HG03135 (cell line): ENCODE measurements around the gene SCN2A.
A peak's percentile ranks its signal among the peaks of the same experiment; 100 is the strongest.
"Not testable (repeated sequence)": the region's sequence is repeated elsewhere in the genome, so short reads cannot be mapped to it uniquely, and the experiment has no call there.

Experiments used
- ATAC-seq: cut with Tn5 transposase; IDR thresholded peaks from one replicate; pipeline ENCODE4 v1.9.1; 2021; ENCODE audit warnings: mild to moderate bottlenecking, moderate library complexity; ENCODE audit not compliant: unreplicated experiment

Gene SCN2A

DNA sequence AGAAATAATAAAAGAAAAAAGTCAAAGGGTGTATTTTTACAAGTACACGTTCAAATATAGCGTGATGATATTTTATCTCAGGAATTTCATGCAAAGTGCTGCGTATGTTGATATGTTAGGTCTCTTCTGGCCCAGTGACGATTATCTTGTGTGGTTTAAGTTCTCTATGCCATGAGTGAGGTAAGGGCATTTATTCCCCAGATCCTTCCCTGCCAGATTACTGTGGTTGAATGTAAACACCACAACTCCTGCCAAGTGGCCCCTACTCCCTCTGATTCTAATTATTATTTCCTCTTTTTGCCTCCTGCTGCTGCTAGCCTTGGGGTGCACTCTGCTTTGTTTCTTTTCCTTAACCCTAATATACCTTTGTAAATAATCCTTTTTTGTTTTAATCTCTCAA lies 12.2 kb downstream of the SCN2A start:
- ATAC-seq = no peak

DNA sequence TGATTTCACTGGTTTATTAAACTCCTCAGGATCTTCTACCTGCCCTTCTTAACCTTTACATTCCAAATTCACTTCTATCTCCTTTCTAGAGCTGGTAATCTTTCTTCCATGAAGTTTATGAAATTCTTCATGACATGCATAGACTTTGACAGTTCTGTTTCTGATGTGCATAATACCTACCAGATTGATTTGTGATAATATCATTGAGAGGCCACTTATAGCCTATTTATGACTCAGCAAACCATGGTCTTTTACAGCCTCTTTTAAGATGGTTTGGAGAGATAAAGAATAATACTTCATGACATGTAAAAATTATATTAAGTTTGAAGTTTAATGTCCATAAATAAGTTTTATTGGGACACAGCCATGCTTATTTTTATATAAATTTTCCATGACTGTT lies 14.0 kb downstream of the SCN2A start:
- no peak for ATAC-seq

DNA sequence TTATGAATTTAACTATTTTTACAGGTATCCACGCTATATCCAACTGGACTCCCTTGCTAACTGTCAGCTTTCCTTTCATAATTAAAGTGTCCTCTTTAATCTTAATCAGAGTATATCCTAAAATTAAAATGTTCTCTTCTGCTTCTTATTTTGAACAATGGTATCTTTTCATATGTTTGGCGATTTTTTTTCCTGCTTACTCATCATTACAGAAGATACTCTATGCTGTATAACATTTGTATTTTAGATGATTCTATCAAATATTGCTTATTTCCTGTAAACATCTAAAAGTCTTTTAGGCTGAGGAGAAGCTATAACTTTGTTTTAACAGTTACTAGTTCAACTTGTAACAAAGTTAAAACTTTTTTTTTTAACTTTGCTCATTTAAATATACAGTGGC lies 17.4 kb downstream of the SCN2A start:
- ATAC-seq = no peak

DNA sequence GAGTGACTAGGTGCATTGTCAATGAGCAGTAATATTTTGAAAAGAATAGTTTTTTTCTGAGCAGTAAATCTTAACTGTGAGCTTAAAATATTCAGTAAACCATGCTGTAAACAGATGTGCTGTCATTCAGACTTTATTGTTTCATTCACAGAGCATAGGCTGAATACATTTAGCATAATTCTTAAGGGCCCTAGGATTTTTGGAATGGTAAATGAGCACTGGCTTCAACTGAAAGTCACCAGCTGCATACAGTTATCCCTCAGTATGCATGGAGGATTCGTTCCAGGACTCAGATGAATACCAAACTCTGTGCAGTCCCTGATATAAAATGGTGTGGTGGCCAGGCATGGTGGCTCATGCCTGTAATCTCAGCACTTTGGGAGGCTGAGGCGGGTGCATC lies 21.1 kb downstream of the SCN2A start:
- ATAC-seq = not testable (repeated sequence)

DNA sequence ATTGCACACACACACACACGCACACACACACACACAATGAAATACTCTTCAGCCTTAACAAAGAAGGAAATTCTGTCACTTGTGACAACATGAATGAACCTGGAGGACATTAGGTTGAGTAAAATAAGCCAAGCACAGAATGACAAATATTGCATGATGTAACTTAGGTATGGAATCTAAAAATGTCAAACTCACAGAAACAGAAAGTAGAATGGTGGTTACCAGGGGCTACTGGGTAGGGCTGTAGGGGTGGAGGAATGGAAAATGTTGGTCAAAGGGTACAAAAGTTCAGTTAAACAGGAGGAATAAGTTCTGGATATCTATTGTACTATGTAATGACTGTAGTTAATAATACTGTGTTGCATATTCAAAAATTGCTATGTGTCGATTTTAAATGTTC lies 29.5 kb downstream of the SCN2A start:
- peak; percentile 57 for ATAC-seq

DNA sequence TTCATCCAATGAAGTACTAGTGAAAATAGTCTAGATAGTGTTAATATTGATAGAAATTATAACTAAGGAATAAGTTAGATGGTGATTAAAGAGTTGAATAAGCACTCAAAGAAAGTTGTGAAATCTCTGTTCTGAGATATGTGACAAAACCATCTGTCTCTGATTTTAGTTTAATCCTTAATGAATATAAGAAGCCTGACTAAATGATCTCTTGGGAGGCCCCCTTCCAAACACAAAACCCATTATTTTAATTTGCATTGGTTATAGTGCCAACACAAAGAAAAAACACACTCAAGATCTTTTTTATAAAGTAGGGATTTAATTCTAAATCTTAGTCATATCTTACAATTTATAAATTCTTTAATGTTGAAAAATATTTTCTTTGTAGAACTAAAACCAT lies 34.0 kb downstream of the SCN2A start:
- no peak for ATAC-seq

DNA sequence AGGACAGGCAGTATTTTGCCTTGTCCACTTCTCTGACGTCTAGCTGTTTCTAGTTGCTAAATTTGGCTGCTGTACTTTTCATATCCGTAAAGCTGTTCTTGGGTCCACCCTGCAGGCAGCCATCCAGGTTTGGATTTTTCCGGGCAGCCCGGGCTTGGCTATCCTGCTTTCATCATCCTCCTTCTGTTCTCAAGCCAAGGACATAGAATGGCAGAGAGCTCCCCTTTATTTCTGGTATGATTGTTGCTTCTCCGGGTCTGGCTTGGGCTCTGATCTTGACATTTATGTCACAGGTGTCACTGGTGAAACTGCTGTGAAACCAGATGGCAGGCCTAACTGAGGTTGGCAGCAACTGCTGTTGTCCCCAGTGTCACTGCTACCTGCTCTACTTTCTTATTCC lies 35.5 kb downstream of the SCN2A start:
- no peak for ATAC-seq

DNA sequence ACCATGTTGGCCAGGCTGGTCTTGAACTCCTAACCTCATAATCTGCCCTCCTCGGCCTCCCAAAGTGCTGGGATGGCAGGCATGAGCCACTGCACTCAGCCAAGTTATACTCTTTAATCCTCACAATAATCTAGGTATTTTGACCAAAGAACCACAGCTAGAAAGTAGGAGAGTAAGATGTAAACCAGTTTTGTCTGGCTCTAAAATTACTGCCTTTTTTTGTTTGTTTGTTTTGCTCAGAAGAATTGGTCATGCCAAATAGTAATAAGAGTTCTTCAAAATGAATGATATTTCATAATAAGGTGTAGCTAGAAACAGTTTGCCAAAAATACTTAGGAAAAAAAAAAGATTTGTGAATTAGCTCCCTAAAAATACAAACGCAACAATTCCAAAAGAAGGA lies 36.7 kb downstream of the SCN2A start:
- no peak for ATAC-seq

DNA sequence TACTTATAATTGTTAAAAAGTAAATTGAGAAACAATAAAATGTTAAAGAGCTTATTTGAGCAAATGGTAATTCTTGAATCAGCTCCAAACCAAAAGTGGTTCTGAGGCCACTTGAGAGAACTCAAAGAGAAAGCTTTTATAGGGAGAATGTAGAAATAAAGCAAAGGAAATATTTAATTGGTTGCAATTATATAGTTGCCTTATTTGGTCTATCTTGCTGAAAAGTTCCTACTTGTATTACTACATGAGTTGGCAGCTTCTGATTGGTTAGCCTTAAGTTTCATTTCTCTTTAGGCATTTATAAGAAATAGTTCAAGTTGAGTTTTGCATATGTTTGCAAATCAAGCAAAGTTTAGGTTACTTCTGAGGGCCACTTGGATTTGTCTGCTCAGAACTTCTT lies 38.1 kb downstream of the SCN2A start:
- ATAC-seq = no peak

DNA sequence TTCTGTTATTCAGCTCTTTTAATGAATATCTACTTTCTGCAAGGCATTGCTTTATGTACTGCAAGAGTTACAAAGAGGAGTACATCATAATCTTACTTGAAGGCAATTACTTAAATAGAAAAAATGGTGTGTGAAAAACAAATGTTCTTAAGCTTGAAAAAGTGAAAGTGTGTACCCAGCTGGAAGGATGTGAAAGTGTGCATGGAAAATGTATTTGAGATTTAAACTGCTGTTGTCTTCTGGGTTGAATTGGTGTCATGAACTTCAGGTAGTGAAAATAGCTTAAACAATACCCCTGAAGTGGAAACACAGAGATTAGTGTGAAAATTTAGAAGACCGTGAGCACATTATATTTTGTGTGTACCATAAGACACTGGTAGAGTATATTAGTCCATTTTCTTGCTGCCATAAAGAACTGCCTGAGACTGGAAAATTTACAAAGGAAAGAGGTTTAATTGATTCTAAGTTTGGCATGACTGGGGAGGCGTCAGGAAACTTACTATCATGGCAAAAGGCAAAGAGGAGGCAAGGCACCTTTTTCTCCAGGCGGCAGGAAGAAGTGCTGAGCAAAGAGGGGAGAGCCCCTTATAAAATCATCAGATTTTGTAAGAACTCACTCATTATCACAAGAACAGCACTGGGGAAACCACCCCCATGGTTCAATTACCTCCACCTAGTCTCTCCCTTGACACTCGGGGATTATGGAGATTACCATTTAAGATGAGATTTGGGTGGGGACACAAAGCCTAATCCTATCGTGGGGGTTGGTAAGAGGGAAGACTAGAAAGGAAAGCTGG lies 38.8 kb downstream of the SCN2A start:
- no peak for ATAC-seq

DNA sequence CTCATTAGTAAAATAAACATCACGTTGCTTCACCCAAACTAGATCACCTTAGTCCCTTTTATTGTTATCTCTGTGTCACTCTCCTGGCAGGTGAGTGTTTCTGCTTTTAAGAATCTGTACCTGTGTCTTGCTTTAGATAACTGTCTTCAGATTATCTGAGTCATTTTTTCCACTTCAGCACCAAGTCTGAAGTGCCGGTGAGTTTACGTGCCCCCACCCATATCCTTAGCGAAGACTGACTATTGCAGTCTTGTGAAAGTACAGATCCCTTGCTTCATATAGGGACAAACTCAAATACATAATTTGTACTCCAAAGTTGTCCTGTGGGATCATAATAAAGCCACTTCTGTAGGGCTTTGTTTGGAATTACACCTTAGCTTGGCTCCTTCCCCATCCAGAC lies 41.1 kb downstream of the SCN2A start:
- no peak for ATAC-seq

DNA sequence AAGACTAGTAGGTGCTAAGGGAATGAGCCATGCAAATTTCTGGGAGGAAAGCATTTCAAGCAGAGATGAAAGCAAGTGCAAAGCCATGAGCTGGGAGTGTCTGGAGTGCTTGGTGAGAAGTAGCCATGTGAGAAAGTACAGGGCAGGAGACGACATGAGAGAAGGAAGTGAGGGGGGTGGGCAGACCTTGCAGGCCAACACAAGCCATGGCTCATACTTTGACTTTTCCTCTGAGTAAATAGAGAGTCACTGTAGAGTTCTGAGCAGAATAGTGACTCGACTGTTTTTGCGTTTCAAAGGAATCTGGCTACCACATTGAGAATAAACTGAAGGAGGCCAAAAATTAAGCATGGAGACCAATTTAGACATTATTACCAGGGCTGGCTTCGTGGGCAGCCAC lies 42.2 kb downstream of the SCN2A start:
- no peak for ATAC-seq

DNA sequence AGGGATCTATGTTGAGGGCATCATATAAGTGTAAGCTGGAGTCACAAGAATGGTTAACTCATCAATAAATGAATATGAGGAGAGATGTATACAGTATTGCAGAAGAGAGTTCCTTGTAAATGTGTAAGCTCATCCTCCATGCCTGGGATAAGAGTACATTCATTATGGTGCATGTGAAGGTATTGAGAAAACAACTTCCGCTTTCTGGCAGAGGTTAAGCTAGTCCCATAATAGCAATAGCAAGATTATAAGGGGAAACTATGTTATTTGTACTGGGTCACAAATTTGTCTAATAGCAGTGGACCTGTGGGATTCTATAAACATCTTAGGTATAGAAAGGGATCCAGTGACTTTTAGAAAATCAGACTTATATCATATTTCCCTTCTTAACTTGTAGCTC lies 44.1 kb downstream of the SCN2A start:
- no peak for ATAC-seq

DNA sequence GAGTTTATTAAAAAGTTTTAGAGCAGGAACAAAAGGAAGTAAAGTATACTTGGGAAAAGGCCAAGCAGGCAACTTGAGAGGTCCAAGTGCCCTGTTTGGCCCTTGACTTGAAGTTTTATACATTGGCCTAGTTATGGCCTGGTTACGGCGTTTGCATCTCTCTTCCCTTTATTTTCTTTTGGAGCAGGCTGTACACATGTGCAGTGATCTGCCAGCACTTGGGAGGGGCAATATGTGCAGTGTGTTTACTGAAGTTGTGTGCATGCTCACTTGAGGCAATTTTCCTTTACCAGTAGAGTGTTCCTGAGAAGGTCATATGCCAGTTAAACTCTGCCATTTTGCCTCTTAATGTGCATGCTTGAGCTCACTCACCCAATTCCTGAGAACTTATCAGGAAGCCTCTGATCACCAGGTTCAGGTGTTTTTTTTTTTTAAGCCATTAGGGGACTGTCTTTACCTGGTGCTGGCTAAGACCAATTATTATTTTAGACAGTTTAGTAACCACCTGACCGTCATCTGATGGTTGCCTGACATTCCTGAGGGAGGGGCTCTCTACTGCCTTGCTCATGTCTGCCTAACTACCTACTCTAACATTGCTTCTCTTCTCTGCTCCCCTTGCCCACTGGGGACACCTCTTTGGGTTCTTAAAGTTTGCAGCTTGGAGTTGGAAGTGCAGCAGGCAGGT lies 48.0 kb downstream of the SCN2A start:
- ATAC-seq = no peak

DNA sequence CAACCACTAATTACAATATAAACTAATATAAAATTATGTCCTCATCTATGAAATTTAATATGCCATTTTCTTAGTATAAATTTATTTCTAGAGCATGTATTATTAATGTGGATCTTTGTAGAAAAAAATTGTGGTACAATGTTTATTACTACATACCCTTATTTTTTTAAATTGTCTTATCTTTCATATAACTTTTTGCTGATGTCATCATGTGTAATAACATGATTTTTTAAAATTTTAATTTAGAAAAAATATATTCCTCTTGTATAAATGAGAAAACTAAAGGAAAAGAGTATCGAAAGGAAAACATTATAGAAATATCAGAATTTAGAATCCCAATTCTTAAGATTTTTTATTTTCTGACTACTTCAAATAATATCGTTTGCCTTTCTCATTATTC lies 49.9 kb downstream of the SCN2A start:
- ATAC-seq = no peak

DNA sequence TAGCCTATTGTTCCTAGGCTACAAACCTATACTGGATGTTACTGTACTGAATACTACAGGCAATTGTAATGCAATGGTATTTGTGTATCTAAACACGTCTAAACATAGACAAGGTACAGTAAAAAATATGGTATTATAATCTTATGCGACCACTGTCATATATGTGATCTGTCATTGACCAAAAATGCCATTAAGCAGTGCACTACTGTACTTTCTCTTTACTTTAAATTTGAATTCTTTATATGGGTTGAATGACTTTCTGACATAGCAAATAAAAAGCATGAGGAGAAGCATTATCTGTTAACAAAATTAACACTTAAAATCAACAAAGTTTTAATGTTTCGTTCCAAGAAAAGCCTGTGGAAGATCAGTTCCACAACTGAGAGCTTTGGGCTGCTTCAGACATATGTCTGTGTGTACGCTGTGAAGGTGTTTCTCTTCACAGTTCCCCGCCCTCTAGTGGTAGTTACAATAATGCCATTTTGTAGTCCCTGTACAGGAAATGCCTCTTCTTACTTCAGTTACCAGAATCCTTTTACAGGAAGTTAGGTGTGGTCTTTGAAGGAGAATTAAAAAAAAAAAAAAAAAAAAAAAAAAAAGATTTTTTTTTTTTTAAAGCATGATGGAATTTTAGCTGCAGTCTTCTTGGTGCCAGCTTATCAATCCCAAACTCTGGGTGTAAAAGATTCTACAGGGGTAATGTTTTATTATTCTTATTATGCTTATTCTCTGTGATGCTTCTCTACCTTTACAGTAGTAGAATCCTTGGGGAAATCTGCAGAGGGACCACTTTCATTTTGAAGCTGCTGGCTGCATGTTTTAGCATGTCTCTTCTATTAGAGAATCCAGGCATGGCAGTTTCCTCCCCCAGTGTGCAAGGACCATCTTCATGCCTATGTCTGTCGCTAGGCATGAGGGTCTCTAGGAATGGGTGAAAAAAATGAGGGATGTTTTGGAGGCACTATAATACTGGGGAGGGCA lies 54.5 kb downstream of the SCN2A start:
- ATAC-seq = peak; percentile 100

DNA sequence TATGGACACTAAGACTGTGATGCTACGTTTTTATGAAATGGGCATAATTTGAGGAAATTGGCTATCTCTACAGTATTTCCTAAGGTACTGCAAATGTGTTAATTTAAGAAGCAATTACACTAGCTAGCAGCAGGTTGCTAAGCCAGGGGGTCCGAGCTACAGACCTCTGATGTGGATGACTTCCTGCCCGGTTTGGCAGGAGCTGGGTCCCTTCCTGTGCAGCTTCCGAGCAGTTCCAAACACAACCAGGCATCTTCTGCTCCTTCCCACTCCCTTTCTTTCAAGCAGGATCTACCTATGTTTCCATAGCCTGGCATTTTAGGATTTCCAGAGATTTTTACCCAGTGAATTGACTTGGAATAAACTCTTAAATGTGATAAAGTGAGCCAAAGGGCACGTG lies 55.7 kb downstream of the SCN2A start:
- no peak for ATAC-seq

DNA sequence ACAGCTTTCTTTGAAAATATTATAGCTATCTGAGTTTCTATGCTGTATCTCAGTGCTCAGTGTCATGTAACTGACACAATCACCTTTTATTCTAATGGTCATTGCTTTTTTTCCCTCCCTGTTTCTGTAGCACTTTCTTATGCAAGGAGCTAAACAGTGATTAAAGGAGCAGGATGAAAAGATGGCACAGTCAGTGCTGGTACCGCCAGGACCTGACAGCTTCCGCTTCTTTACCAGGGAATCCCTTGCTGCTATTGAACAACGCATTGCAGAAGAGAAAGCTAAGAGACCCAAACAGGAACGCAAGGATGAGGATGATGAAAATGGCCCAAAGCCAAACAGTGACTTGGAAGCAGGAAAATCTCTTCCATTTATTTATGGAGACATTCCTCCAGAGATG lies 56.4 kb downstream of the SCN2A start:
- no peak for ATAC-seq

DNA sequence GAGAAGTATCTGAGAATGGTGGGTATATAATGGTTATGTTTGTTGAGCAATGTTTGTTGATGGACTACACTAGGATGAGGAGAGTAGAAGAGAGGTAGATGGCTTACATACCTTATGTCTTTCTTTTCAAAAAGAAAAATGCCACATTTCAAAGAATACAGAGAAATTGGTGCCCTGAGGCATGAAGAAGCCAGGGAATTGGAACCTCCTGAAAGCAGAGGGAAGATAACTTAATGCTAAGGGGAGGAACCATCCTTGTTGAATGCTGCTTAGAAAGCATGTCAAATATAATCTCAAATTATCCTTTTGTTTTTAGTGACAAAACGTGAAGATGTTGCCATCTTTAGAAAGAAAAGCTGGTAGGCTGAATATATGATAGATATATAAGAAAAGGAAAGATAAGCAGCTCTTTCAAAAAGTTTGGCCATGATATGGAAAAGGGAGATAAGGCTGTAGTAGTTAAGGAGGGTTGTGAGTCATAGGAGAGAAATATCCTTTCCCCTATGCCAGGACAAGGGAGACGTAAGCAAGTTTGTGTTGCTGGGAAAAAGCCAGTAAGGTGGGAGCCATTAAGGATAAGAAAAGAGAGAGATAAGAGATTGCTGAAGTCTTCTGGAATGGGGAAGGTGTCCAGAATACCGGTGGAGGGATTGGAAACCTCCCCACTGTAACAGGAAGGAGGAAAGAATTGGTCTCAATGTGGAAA lies 66.3 kb downstream of the SCN2A start:
- ATAC-seq = no peak

DNA sequence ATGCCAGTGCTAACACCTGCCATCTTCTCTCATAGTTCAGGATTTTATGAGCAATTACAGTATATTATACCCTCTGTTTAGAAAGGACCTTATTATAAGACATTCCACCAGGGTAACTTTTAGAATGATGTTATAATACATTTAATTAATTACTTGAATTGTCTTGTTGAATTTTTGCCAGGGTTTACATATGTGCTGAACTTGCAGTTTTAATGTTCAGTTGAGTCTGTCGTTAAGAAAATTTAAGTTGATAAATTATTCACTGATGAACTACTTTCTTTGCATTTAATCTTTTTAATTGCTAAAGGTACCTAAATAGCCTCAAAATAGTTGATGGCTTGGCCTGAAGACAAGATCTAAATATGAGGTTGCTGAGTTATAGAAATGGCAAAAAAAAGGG lies 68.1 kb downstream of the SCN2A start:
- ATAC-seq = no peak

DNA sequence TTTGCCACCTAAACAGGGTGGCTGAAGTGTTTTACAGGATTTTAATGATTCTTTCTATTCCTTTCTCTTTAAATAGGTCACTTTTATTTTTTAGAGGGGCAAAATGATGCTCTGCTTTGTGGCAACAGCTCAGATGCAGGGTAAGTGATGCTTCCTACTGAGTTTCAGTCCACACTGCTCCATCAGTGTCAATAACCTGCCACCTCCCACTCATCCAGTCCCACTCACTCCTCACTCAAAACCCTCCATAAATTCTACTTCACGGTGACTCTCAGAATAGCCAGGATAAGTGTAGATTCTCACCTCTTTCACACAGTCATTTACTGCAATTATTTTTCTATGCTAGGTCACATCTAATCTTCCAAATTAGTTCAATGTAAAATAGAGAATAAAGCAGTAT lies 72.7 kb downstream of the SCN2A start:
- ATAC-seq = no peak
